ENCODE data around the gene CCDC112.

GRCh38 chr5:115263078-115263380, 33.4 kb downstream of the CCDC112 start:
- TF ChIP-seq FOXM1 (IDR thresholded peaks at IDR 0.05; ENCODE audit: borderline replicate concordance, low read depth) (no peak), TCF12 (IDR thresholded peaks at IDR 0.05; ENCODE audit: low read depth) (no peak)

Measured in Ishikawa (cell line).